Measurements from ENCODE around the gene NDUFS3. TPM values are rescaled to one million over a fixed set of nuclear protein-coding genes. Genes with fewer than 3 reads are reported as not detected.

Gene NDUFS3
- total RNA-seq, 2 experiments from 2014 or later = 139 to 144 TPM

DNA sequence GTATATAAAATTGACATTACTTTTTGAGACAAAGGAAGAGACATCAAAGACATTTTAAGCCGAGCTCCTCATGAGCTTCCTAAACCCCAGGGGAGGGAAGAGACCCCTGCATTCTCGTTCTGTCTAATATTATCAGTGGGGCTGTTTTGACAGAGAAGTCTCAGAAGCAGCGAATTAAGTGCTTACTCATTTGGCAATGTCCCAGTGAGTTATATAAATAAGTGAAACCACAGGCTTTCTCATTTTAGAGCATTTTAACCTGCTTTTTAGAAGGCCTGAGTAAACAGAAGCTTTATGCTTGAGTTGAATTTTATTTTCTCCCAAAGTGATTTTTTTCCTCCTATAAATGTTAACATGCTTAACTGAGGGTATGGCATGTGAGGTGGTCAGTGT lies 38.5 kb downstream of the NDUFS3 start:
- H3K9me3 Mint-ChIP-seq = no peaks in the 10 kb centered on the region
- no peaks in the 10 kb centered on the region for H3K27me3 Mint-ChIP-seq
- ATAC-seq (ENCODE audit: poor library complexity) (no peak), DNase-seq (no peak)
- no peak overlapping the region for H3K4me3 ChIP-seq (ENCODE audit: low read length)
- H3K27ac Mint-ChIP-seq = no peak overlapping the region
- peaks cover 33% of the 10 kb centered on the region for H3K36me3 Mint-ChIP-seq (ENCODE audit: low read depth)
- peaks cover 27% of the 10 kb centered on the region for H3K36me3 ChIP-seq (ENCODE audit: insufficient read depth, low read length)
- no peaks in the 10 kb centered on the region for H3K9me3 ChIP-seq (ENCODE audit: control insufficient read depth in 1 of 2, insufficient read depth in 1 of 2, low read length in 2 of 2)
- H3K27ac ChIP-seq (ENCODE audit: low read depth in 1 of 2, low read length in 2 of 2) = no peak overlapping the region
- no peak overlapping the region for H3K4me3 Mint-ChIP-seq
- no peaks in the 10 kb centered on the region for H3K4me1 Mint-ChIP-seq (ENCODE audit: low read depth)
- ChIA-PET CTCF (no interaction called here), POLR2A (no interaction called here)
- intact Hi-C loops (cut with DNase I, micrococcal nuclease) = no loop called here
- H3K27me3 ChIP-seq (ENCODE audit: control insufficient read depth in 1 of 2, insufficient read depth in 2 of 2, low read length in 2 of 2) = no peaks in the 10 kb centered on the region
- peaks cover 2% of the 10 kb centered on the region for H3K4me1 ChIP-seq (ENCODE audit: insufficient read depth, low read length)
- TF ChIP-seq, protein P1, sequence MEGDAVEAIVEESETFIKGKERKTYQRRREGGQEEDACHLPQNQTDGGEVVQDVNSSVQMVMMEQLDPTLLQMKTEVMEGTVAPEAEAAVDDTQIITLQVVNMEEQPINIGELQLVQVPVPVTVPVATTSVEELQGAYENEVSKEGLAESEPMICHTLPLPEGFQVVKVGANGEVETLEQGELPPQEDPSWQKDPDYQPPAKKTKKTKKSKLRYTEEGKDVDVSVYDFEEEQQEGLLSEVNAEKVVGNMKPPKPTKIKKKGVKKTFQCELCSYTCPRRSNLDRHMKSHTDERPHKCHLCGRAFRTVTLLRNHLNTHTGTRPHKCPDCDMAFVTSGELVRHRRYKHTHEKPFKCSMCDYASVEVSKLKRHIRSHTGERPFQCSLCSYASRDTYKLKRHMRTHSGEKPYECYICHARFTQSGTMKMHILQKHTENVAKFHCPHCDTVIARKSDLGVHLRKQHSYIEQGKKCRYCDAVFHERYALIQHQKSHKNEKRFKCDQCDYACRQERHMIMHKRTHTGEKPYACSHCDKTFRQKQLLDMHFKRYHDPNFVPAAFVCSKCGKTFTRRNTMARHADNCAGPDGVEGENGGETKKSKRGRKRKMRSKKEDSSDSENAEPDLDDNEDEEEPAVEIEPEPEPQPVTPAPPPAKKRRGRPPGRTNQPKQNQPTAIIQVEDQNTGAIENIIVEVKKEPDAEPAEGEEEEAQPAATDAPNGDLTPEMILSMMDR (IDR thresholded peaks at IDR 0.05) = no peak

DNA sequence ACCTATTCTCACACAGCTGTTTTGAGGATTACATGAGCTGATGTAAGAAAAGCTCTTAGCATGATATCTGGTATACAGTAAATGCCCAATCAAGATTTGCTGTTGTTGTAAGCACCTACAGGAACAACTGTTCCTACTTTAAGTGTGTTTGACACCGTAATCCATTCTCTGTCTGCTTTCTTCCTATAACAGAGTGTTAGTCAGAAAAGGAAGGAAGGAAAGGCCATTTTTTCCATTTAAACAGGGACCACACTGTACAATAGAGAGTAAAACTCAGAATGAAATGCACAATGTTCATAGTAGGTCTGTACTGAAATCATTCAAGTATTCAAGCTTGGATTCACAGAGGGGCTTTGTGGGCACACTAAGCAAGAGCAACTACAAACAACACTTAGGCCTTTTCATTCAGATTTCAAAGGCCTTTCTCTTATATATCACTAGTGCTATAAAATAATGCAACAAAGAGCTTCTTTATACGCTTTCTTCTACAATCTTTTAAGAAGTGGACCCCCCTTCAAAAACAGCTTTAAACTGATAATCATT lies 42.0 kb downstream of the NDUFS3 start:
- no peaks in the 10 kb centered on the region for H3K9me3 Mint-ChIP-seq
- H3K27me3 Mint-ChIP-seq = no peaks in the 10 kb centered on the region
- H3K36me3 Mint-ChIP-seq (ENCODE audit: low read depth) = peaks cover 58% of the 10 kb centered on the region
- DNase-seq = no peak
- Histone ChIP-seq H3K4me1 (ENCODE audit: insufficient read depth, low read length) (peaks cover 2% of the 10 kb centered on the region), H3K27ac (ENCODE audit: low read depth in 1 of 2, low read length in 2 of 2) (no peak overlapping the region), H3K9me3 (ENCODE audit: control insufficient read depth in 1 of 2, insufficient read depth in 1 of 2, low read length in 2 of 2) (no peaks in the 10 kb centered on the region), H3K36me3 (ENCODE audit: insufficient read depth, low read length) (peaks cover 54% of the 10 kb centered on the region), H3K27me3 (ENCODE audit: control insufficient read depth in 1 of 2, insufficient read depth in 2 of 2, low read length in 2 of 2) (no peaks in the 10 kb centered on the region), H3K4me3 (ENCODE audit: low read length) (no peak overlapping the region)
- ChIA-PET CTCF (no interaction called here), POLR2A (no interaction called here)
- intact Hi-C loops (cut with DNase I, micrococcal nuclease) = no loop called here
- no peak for ATAC-seq (ENCODE audit: poor library complexity)
- no peaks in the 10 kb centered on the region for H3K4me1 Mint-ChIP-seq (ENCODE audit: low read depth)
- H3K27ac Mint-ChIP-seq = no peak overlapping the region
- no peak overlapping the region for H3K4me3 Mint-ChIP-seq
- TF ChIP-seq, protein P1 (IDR thresholded peaks at IDR 0.05) = no peak

DNA sequence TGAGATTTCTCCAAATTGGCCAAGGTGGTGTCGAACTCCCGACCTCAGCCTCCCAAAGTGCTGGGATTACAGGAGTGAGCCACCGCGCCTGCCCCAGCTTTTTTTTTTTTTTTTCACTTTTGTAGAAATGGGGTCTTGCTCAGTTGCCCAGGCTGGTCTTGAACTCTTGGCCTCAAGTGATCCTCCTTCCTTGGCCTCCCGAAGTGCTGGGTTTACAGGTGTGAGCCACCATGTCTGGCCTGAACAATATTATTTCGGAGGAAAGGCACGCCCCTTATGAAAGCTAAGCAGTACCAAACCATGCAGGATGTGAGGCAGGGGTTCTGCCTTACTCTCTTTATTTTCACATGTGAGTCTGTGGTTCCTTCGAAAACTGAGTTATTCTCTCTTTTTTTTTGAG lies 47.4 kb downstream of the NDUFS3 start:
- ChIA-PET CTCF (no interaction called here), POLR2A (no interaction called here)
- H3K36me3 Mint-ChIP-seq (ENCODE audit: low read depth) = peaks cover 83% of the 10 kb centered on the region

More for the DNA sequence above, 47.4 kb downstream of the NDUFS3 start:
- DNase-seq (no peak), ATAC-seq (ENCODE audit: poor library complexity) (no peak)
- Mint-ChIP-seq H3K4me3 (no peak overlapping the region), H3K4me1 (ENCODE audit: low read depth) (no peaks in the 10 kb centered on the region), H3K9me3 (no peaks in the 10 kb centered on the region), H3K27ac (no peak overlapping the region), H3K27me3 (no peaks in the 10 kb centered on the region)
- Histone ChIP-seq H3K4me3 (ENCODE audit: low read length) (no peak overlapping the region), H3K27ac (ENCODE audit: low read depth in 1 of 2, low read length in 2 of 2) (no peak overlapping the region), H3K4me1 (ENCODE audit: insufficient read depth, low read length) (no peaks in the 10 kb centered on the region), H3K9me3 (ENCODE audit: control insufficient read depth in 1 of 2, insufficient read depth in 1 of 2, low read length in 2 of 2) (no peaks in the 10 kb centered on the region), H3K36me3 (ENCODE audit: insufficient read depth, low read length) (peaks cover 80% of the 10 kb centered on the region), H3K27me3 (ENCODE audit: control insufficient read depth in 1 of 2, insufficient read depth in 2 of 2, low read length in 2 of 2) (no peaks in the 10 kb centered on the region)
- TF ChIP-seq, protein P1 (IDR thresholded peaks at IDR 0.05) = no peak
- intact Hi-C loops (cut with DNase I, micrococcal nuclease) = no loop called here
